ENCODE results near the gene S100A7A.

S100A7A gene

GRCh38 chr1:153374071-153374470 lies 42.2 kb upstream of the S100A7A start:
- TF ChIP-seq CTCF (IDR thresholded peaks at IDR 0.05; ENCODE audit: control insufficient read depth, insufficient read depth, low read depth, low read length, missing control alignments), result no peak
- DNase-seq (ENCODE audit: low read depth), result no peak
- no peak overlapping the region for H3K4me3 ChIP-seq (ENCODE audit: control insufficient read depth, low read depth, low read length)

GRCh38 chr1:153375511-153375910 lies 40.8 kb upstream of the S100A7A start, which contains the start of gene S100A12:
S100A12 (minus strand) TSS chr1:153375621; CDS start chr1:153374592, 1,029 bp downstream.
- peak; percentile 82 for DNase-seq (ENCODE audit: low read depth)
- TF ChIP-seq CTCF (IDR thresholded peaks at IDR 0.05; ENCODE audit: control insufficient read depth, insufficient read depth, low read depth, low read length, missing control alignments), result no peak
- H3K4me3 ChIP-seq (ENCODE audit: control insufficient read depth, low read depth, low read length), result no peak within 1 kb of the TSS

- no peak for TF ChIP-seq CTCF (IDR thresholded peaks at IDR 0.05; ENCODE audit: control insufficient read depth, insufficient read depth, low read depth, low read length, missing control alignments)
These were observed 36.7 kb upstream of the S100A7A start for GRCh38 chr1:153379591-153379990.

GRCh38 chr1:153380711-153381110 lies 35.6 kb upstream of the S100A7A start:
- no peak for DNase-seq (ENCODE audit: low read depth)
- no peak for TF ChIP-seq CTCF (IDR thresholded peaks at IDR 0.05; ENCODE audit: control insufficient read depth, insufficient read depth, low read depth, low read length, missing control alignments)
- H3K4me3 ChIP-seq (ENCODE audit: control insufficient read depth, low read depth, low read length), result no peak overlapping the region

More at GRCh38 chr1:153379591-153379990, 36.7 kb upstream of the S100A7A start:
- H3K4me3 ChIP-seq (ENCODE audit: control insufficient read depth, low read depth, low read length), result no peak overlapping the region
- no peak for DNase-seq (ENCODE audit: low read depth)

- H3K4me3 ChIP-seq (ENCODE audit: control insufficient read depth, low read depth, low read length), result no peak overlapping the region
- no peak for TF ChIP-seq CTCF (IDR thresholded peaks at IDR 0.05; ENCODE audit: control insufficient read depth, insufficient read depth, low read depth, low read length, missing control alignments)
- DNase-seq (ENCODE audit: low read depth), result no peak
These were observed 31.3 kb upstream of the S100A7A start for GRCh38 chr1:153384958-153385580.

- TF ChIP-seq CTCF (IDR thresholded peaks at IDR 0.05; ENCODE audit: control insufficient read depth, insufficient read depth, low read depth, low read length, missing control alignments), result no peak
- H3K4me3 ChIP-seq (ENCODE audit: control insufficient read depth, low read depth, low read length), result no peak overlapping the region
- no peak for DNase-seq (ENCODE audit: low read depth)
These were observed 29.8 kb upstream of the S100A7A start for GRCh38 chr1:153386500-153386901.
